ENCODE measurements around the gene SLC4A3.

DNA sequence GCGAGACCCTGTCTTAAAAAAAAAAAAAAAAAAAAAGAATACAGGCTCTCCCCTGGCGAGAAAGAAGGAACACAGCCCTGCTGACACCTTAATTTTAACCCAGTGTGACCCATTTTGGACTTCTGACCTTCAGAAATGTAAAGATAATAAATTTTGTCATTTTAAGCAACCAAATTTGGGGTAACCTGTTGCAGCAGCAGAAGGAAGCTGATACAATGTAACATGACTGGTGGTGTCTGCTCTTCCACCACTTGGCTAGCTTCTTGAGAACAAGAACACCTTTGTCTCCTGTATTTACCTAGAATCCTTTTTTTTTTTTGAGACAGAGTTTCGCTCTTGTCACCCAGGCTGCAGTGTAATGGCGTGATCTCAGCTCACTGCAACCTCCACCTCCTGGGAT is 36.3 kb upstream of the SLC4A3 start:
- TF ChIP-seq, protein P1, sequence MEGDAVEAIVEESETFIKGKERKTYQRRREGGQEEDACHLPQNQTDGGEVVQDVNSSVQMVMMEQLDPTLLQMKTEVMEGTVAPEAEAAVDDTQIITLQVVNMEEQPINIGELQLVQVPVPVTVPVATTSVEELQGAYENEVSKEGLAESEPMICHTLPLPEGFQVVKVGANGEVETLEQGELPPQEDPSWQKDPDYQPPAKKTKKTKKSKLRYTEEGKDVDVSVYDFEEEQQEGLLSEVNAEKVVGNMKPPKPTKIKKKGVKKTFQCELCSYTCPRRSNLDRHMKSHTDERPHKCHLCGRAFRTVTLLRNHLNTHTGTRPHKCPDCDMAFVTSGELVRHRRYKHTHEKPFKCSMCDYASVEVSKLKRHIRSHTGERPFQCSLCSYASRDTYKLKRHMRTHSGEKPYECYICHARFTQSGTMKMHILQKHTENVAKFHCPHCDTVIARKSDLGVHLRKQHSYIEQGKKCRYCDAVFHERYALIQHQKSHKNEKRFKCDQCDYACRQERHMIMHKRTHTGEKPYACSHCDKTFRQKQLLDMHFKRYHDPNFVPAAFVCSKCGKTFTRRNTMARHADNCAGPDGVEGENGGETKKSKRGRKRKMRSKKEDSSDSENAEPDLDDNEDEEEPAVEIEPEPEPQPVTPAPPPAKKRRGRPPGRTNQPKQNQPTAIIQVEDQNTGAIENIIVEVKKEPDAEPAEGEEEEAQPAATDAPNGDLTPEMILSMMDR (IDR thresholded peaks at IDR 0.05 in 8 of 11, conservative IDR thresholded peaks at IDR 0.05 in 3 of 11) = no peak
- no peak for TF ChIP-seq POLR2A (IDR thresholded peaks at IDR 0.05)

All from spleen (tissue), 7 donors.